ENCODE measurements around the gene EPAS1.

- TF ChIP-seq, protein P1, sequence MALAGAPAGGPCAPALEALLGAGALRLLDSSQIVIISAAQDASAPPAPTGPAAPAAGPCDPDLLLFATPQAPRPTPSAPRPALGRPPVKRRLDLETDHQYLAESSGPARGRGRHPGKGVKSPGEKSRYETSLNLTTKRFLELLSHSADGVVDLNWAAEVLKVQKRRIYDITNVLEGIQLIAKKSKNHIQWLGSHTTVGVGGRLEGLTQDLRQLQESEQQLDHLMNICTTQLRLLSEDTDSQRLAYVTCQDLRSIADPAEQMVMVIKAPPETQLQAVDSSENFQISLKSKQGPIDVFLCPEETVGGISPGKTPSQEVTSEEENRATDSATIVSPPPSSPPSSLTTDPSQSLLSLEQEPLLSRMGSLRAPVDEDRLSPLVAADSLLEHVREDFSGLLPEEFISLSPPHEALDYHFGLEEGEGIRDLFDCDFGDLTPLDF (CRISPR knock-in tag; IDR thresholded peaks at IDR 0.05): no peak
- no peak for TF ChIP-seq EZH2 (IDR thresholded peaks at IDR 0.05; ENCODE audit: borderline replicate concordance, low read depth, low read length)
- TF ChIP-seq ZBTB2 (IDR thresholded peaks at IDR 0.05): no peak
- TF ChIP-seq ZNF274 (IDR thresholded peaks at IDR 0.05; ENCODE audit: borderline replicate concordance, low read depth, low read length): no peak
- TF ChIP-seq CTCF (IDR thresholded peaks at IDR 0.05 in 2 of 3, conservative IDR thresholded peaks at IDR 0.05 in 1 of 3; ENCODE audit: insufficient read depth in 2 of 3, low read depth in 1 of 3, low read length in 3 of 3): no peak
- TF ChIP-seq HMG20B (CRISPR knock-in tag; IDR thresholded peaks at IDR 0.05): no peak
- no peak for TF ChIP-seq SAFB2 (IDR thresholded peaks at IDR 0.05; ENCODE audit: borderline replicate concordance, low read depth, low read length, severe bottlenecking)
- no peak for TF ChIP-seq ZC3H4 (CRISPR knock-in tag; IDR thresholded peaks at IDR 0.05; ENCODE audit: borderline replicate concordance)
- no peak for TF ChIP-seq NR2C2 (CRISPR knock-in tag; IDR thresholded peaks at IDR 0.05)
- no peak for TF ChIP-seq NR2C2 (tag; IDR thresholded peaks at IDR 0.05)
- TF ChIP-seq CEBPB (tag; IDR thresholded peaks at IDR 0.05): no peak
- TF ChIP-seq NFE2L1 (tag; IDR thresholded peaks at IDR 0.05; ENCODE audit: borderline replicate concordance, low read depth): no peak
- no peak for TF ChIP-seq TBP (optimal IDR thresholded peaks at IDR 0.05; ENCODE audit: low read depth, low read length)
Measured at GRCh38 chr2:46390036-46390435, 92.8 kb downstream of the EPAS1 start.
